Fibroblast of lung (primary cell): ENCODE data around the gene CDC42SE2.
"Not testable (repeated sequence)": the region's sequence is repeated elsewhere in the genome, so short reads cannot be mapped to it uniquely, and the experiment has no call there.

ENCODE experiments used
- CTCF ChIP-seq, 2 donors: IDR thresholded peaks in 1 of 2; conservative IDR thresholded peaks in 1 of 2; 1 replicate in 1 of 2; 2 replicates in 1 of 2; pipeline ENCODE4 v1.5.1; 2011 to 2012; ENCODE audit warnings: low read length in 2 of 2, control low read depth in 1 of 2, inconsistent platforms in 1 of 2, low read depth in 1 of 2, mild to moderate bottlenecking in 1 of 2
- EZH2 ChIP-seq: IDR thresholded peaks from 2 replicates; pipeline ENCODE4 v1.5.1; 2012; ENCODE audit warnings: low read length, control low read depth, mild to moderate bottlenecking; ENCODE audit errors: missing control alignments

DNA sequence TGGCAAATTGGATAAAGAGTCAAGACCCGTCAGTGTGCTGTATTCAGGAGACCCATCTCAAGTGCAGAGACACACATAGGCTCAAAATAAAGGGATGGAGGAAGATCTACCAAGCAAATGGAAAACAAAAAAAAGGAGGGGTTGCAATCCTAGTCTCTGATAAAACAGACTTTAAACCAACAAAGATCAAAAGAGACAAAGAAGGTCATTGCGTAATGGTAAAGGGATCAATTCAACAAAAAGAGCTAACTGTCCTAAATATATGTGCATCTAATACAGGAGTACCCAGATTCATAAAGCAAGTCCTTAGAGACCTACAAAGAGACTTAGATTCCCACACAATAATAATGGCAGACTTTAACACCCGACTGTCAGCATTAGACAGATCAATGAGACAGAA lies 82.4 kb downstream of the CDC42SE2 start:
- not testable (repeated sequence) for TF ChIP-seq CTCF (conservative IDR thresholded peaks at IDR 0.05 in 1 of 2, IDR thresholded peaks at IDR 0.05 in 1 of 2; ENCODE audit: low read depth in 1 of 2, low read length in 2 of 2); EZH2
